H9 (cell line): ENCODE measurements around the gene ATAD3C. TPM values are rescaled to one million over a fixed set of nuclear protein-coding genes. Genes with fewer than 3 reads are reported as not detected.

ENCODE experiments used
- DNase-seq: peaks from one replicate; pipeline ENCODE4 v3.0.0-alpha.2; 2017
- H2AFZ ChIP-seq: one replicate; pipeline ENCODE4 v1.6.1; 2013; ENCODE audit warnings: mild to moderate bottlenecking, low read length, control low read depth, moderate library complexity
- H2AK5ac ChIP-seq: 2 replicates; pipeline ENCODE4 v1.6.1; 2013; ENCODE audit warnings: low read length, control low read depth, mixed read lengths; ENCODE audit not compliant: insufficient read length
- H2BK120ac ChIP-seq: one replicate; pipeline ENCODE4 v1.6.1; 2013; ENCODE audit warnings: low read depth, mild to moderate bottlenecking, low read length, control low read depth, inconsistent platforms; ENCODE audit not compliant: poor library complexity, severe bottlenecking
- H2BK12ac ChIP-seq: 2 replicates; pipeline ENCODE4 v1.6.1; 2013; ENCODE audit warnings: low read length, control low read depth, mixed read lengths, low read depth; ENCODE audit not compliant: insufficient read length
- H2BK15ac ChIP-seq: 2 replicates; pipeline ENCODE4 v1.6.1; 2013; ENCODE audit warnings: low read depth, low read length, control low read depth
- H2BK20ac ChIP-seq: one replicate; pipeline ENCODE4 v1.6.1; 2013; ENCODE audit warnings: low read depth, mild to moderate bottlenecking, low read length, control low read depth, inconsistent platforms; ENCODE audit not compliant: poor library complexity, severe bottlenecking
- H2BK5ac ChIP-seq: 2 replicates; pipeline ENCODE4 v1.6.1; 2013; ENCODE audit warnings: low read length, control low read depth, mixed read lengths; ENCODE audit not compliant: insufficient read length
- H3K14ac ChIP-seq: 2 replicates; pipeline ENCODE4 v1.6.1; 2013; ENCODE audit warnings: low read length, control low read depth; ENCODE audit not compliant: insufficient read depth
- H3K18ac ChIP-seq: 2 replicates; pipeline ENCODE4 v1.6.1; 2013; ENCODE audit warnings: low read depth, mild to moderate bottlenecking, mixed read lengths, low read length, control low read depth; ENCODE audit not compliant: insufficient read length
- H3K23ac ChIP-seq: 2 replicates; pipeline ENCODE4 v1.6.1; 2013; ENCODE audit warnings: low read length, control low read depth, mixed read lengths, low read depth; ENCODE audit not compliant: insufficient read length
- H3K23me2 ChIP-seq: 2 replicates; pipeline ENCODE4 v1.6.1; 2013; ENCODE audit warnings: low read depth, mild to moderate bottlenecking, mixed read lengths, low read length, control low read depth; ENCODE audit not compliant: insufficient read length, poor library complexity, severe bottlenecking
- H3K27ac ChIP-seq: 2 replicates; pipeline ENCODE4 v1.5.1; 2013; ENCODE audit warnings: low read length, control low read depth, mixed read lengths, low read depth; ENCODE audit not compliant: insufficient read length
- H3K27me3 ChIP-seq: 2 replicates; pipeline ENCODE4 v1.6.1; 2013; ENCODE audit warnings: low read length, control low read depth, inconsistent platforms; ENCODE audit not compliant: insufficient read depth
- H3K4ac ChIP-seq: 2 replicates; pipeline ENCODE4 v1.6.1; 2013; ENCODE audit warnings: low read depth, mild to moderate bottlenecking, control low read depth, inconsistent platforms, low read length, moderate library complexity
- H3K4me1 ChIP-seq: 2 replicates; pipeline ENCODE4 v1.6.1; 2013; ENCODE audit warnings: low read length, control low read depth, inconsistent platforms; ENCODE audit not compliant: insufficient read depth
- H3K4me2 ChIP-seq: 2 replicates; pipeline ENCODE4 v1.6.1; 2013; ENCODE audit warnings: low read length, control low read depth, mixed read lengths; ENCODE audit not compliant: insufficient read length, insufficient read depth
- H3K56ac ChIP-seq: 2 replicates; pipeline ENCODE4 v1.6.1; 2013; ENCODE audit warnings: low read depth, mild to moderate bottlenecking, mixed read lengths, low read length, control low read depth; ENCODE audit not compliant: insufficient read length
- H3K79me1 ChIP-seq: 2 replicates; pipeline ENCODE4 v1.6.1; 2013; ENCODE audit warnings: low read depth, mild to moderate bottlenecking, moderate library complexity, low read length, control low read depth, inconsistent platforms; ENCODE audit not compliant: insufficient read depth, poor library complexity, severe bottlenecking
- H3K79me2 ChIP-seq: 2 replicates; pipeline ENCODE4 v1.6.1; 2013; ENCODE audit warnings: low read length, control low read depth, inconsistent platforms; ENCODE audit not compliant: insufficient read depth
- H3K9ac ChIP-seq: 2 replicates; pipeline ENCODE4 v1.6.1; 2013; ENCODE audit warnings: low read length, control low read depth, mixed read lengths; ENCODE audit not compliant: insufficient read length; ENCODE audit errors: extremely low read depth
- H3K9me3 ChIP-seq: one replicate; pipeline ENCODE4 v1.6.1; 2013; ENCODE audit warnings: low read depth, low read length, inconsistent platforms; ENCODE audit not compliant: control insufficient read depth
- H3T11ph ChIP-seq: one replicate; pipeline ENCODE4 v1.6.1; 2013; ENCODE audit warnings: mild to moderate bottlenecking, low read length, control low read depth, inconsistent platforms
- H4K20me1 ChIP-seq: one replicate; pipeline ENCODE4 v1.6.1; 2013; ENCODE audit not compliant: control insufficient read depth, insufficient read length, insufficient read depth
- H4K5ac ChIP-seq: 2 replicates; pipeline ENCODE4 v1.6.1; 2013; ENCODE audit warnings: low read depth, mild to moderate bottlenecking, mixed read lengths, low read length, control low read depth; ENCODE audit not compliant: insufficient read length
- H4K8ac ChIP-seq: replicated peaks from 2 replicates; pipeline ENCODE4 v1.6.1; 2013; ENCODE audit warnings: low read length, control low read depth, mixed read lengths, low read depth; ENCODE audit not compliant: insufficient read length
- H4K91ac ChIP-seq: 2 replicates; pipeline ENCODE4 v1.6.1; 2013; ENCODE audit warnings: low read depth, mild to moderate bottlenecking, moderate library complexity, mixed read lengths, low read length, control low read depth; ENCODE audit not compliant: insufficient read length
- H3K27ac Mint-ChIP-seq, 3 experiments: 2 replicates in 2 of 3; 3 replicates in 1 of 3; pipeline ENCODE4 v1.8.0; 2020 to 2021; ENCODE audit warnings: mixed read lengths in 3 of 3, mild to moderate bottlenecking in 1 of 3, moderate library complexity in 1 of 3
- H3K27me3 Mint-ChIP-seq: 2 replicates; pipeline ENCODE4 v1.8.0; 2021; ENCODE audit warnings: low read depth, mild to moderate bottlenecking, moderate library complexity, mixed read lengths
- H3K36me3 Mint-ChIP-seq, 3 experiments: 2 replicates in 2 of 3; 3 replicates in 1 of 3; pipeline ENCODE4 v1.8.0; 2020 to 2021; ENCODE audit warnings: low read depth in 3 of 3, mixed read lengths in 3 of 3; ENCODE audit not compliant: insufficient read depth in 1 of 3
- H3K4me1 Mint-ChIP-seq, 2 experiments: 2 replicates each; pipeline ENCODE4 v1.8.0; 2020; ENCODE audit warnings: mixed read lengths in 2 of 2
- H3K4me3 Mint-ChIP-seq, 2 experiments: 2 replicates in 1 of 2; 3 replicates in 1 of 2; pipeline ENCODE4 v1.8.0; 2020 to 2021; ENCODE audit warnings: mild to moderate bottlenecking in 2 of 2, mixed read lengths in 2 of 2, moderate library complexity in 1 of 2
- H3K9me3 Mint-ChIP-seq, 2 experiments: 2 replicates in 1 of 2; 3 replicates in 1 of 2; pipeline ENCODE4 v1.8.0; 2020; ENCODE audit warnings: mild to moderate bottlenecking in 2 of 2, mixed read lengths in 2 of 2, moderate library complexity in 1 of 2
- CTCF ChIP-seq: fragments of 200-600 bp; sonication (generic); conservative IDR thresholded peaks from 3 replicates; pipeline ENCODE4 v1.8.0; 2021; ENCODE audit warnings: antibody characterized with exemption, mild to moderate bottlenecking
- WGBS: extraction: QIAGEN DNeasy Blood & Tissue Kit; methylation state at CpG from one replicate; pipeline ENCODE4 v1.1.7; 2013; ENCODE audit warnings: missing lambda C conversion rate, low lambda C conversion rate, mixed read lengths; ENCODE audit not compliant: insufficient read length; ENCODE audit errors: extremely low coverage; 5-methylcytosine and 5-hydroxymethylcytosine counted together
- total RNA-seq: library from RNA; stranded (reverse); gene quantifications from 2 replicates; pipeline ENCODE4 v1.2.1, GENCODE V29; 2021

ATAD3C gene
- total RNA-seq, 1 experiment from 2014 or later = 7.7 TPM

- Mint-ChIP-seq H3K4me1 (peaks cover 19 to 28% of the 10 kb centered on the region in 2 experiments), H3K27me3 (no peaks in the 10 kb centered on the region), H3K4me3 (peak overlapping the region in 1 of 2 experiments; percentile 78; a peak in 1 of 5 replicates), H3K36me3 (peaks cover 0 to 9% (median 3%) of the 10 kb centered on the region in 3 experiments; a peak in 4 of 7 replicates), H3K27ac (no peak overlapping the region), H3K9me3 (no peaks in the 10 kb centered on the region)
- no peak overlapping the region for H2AFZ ChIP-seq
- DNase-seq = no peak
- peaks cover 2% of the 10 kb centered on the region; the same call in 1 of the 2 replicates for H3K79me2 ChIP-seq
- H3K79me1 ChIP-seq = no peaks in the 10 kb centered on the region
- H2BK15ac ChIP-seq = no peak overlapping the region
- no peak overlapping the region for H3K23ac ChIP-seq
- H3K4me2 ChIP-seq = no peak overlapping the region
- no peak overlapping the region for H2BK120ac ChIP-seq
- no peaks in the 10 kb centered on the region for H4K20me1 ChIP-seq
- H3K56ac ChIP-seq = no peak overlapping the region
- no peak overlapping the region for H4K91ac ChIP-seq
- H3K27me3 ChIP-seq = no peaks in the 10 kb centered on the region
- H2BK5ac ChIP-seq = no peak overlapping the region
- H3K18ac ChIP-seq = no peak overlapping the region
- no peak overlapping the region for H3K9ac ChIP-seq
- peaks cover 10% of the 10 kb centered on the region for H3K23me2 ChIP-seq
- H2BK20ac ChIP-seq = no peak overlapping the region
- no peak overlapping the region for H2AK5ac ChIP-seq
- H3K9me3 ChIP-seq = no peaks in the 10 kb centered on the region
- H3K14ac ChIP-seq = no peak overlapping the region
- H4K5ac ChIP-seq = no peak overlapping the region
- TF ChIP-seq CTCF = no peak
- no peak overlapping the region for H4K8ac ChIP-seq
- no peaks in the 10 kb centered on the region; the same call in 1 of the 2 replicates for H3K4me1 ChIP-seq
- WGBS = no CpG with 5 or more reads among the region's 31 CpGs
- H3K4ac ChIP-seq = no peak overlapping the region
- H3K27ac ChIP-seq = no peak overlapping the region
- no peak overlapping the region for H3T11ph ChIP-seq
- no peak overlapping the region for H2BK12ac ChIP-seq
Observed at GRCh38 chr1:1437033-1437903, 12.2 kb upstream of the ATAD3C start.
